CD14-positive monocyte (primary cell): ENCODE measurements around the gene CXCL3. TPM values are rescaled to one million over a fixed set of nuclear protein-coding genes. Genes with fewer than 3 reads are reported as not detected.

Source experiments
- DNase-seq, 3 donors: peaks; one replicate each; pipeline ENCODE4 v3.0.0-alpha.2; 2011 to 2022
- H2AFZ ChIP-seq: 2 replicates; pipeline ENCODE4 v1.6.0; 2012; ENCODE audit warnings: mild to moderate bottlenecking, low read depth, low read length, inconsistent platforms; ENCODE audit not compliant: insufficient read depth, poor library complexity, severe bottlenecking
- H3K27ac ChIP-seq, 2 donors: 1 replicate in 1 of 2; 2 replicates in 1 of 2; pipeline ENCODE4 v1.5.1; 2012 to 2013; ENCODE audit warnings: low read length in 2 of 2, control low read depth in 1 of 2, inconsistent platforms in 1 of 2, low read depth in 1 of 2, mild to moderate bottlenecking in 1 of 2
- H3K27me3 ChIP-seq, 2 donors: one replicate each; pipeline versions ENCODE4 v1.6.0 to v1.6.1; 2011 to 2013; ENCODE audit warnings: low read length in 2 of 2; ENCODE audit not compliant: control insufficient read depth in 2 of 2, insufficient read depth in 2 of 2
- H3K36me3 ChIP-seq, 2 donors: replicated peaks in 1 of 2; 1 replicate in 1 of 2; 2 replicates in 1 of 2; pipeline versions ENCODE4 v1.5.1 to v1.6.1; 2012 to 2013; ENCODE audit warnings: low read length in 2 of 2, control low read depth in 1 of 2, inconsistent platforms in 1 of 2, mild to moderate bottlenecking in 1 of 2; ENCODE audit not compliant: insufficient read depth in 2 of 2, control insufficient read depth in 1 of 2
- H3K4me1 ChIP-seq, 2 donors: 1 replicate in 1 of 2; 2 replicates in 1 of 2; pipeline versions ENCODE4 v1.5.1 to v1.6.1; 2012 to 2013; ENCODE audit warnings: low read length in 2 of 2, control low read depth in 1 of 2, inconsistent platforms in 1 of 2, mild to moderate bottlenecking in 1 of 2, moderate library complexity in 1 of 2; ENCODE audit not compliant: insufficient read depth in 2 of 2, control insufficient read depth in 1 of 2
- H3K4me2 ChIP-seq: replicated peaks from 2 replicates; pipeline ENCODE3; 2012; ENCODE audit warnings: low read length, moderate library complexity, mild to moderate bottlenecking; ENCODE audit not compliant: poor library complexity, severe bottlenecking; ENCODE audit errors: extremely low read depth
- H3K4me3 ChIP-seq, 3 experiments: fragments of 200-600 bp in 1 of 3; sonication (generic) in 1 of 3; replicated peaks in 1 of 3; 1 replicate in 2 of 3; 2 replicates in 1 of 3; pipeline ENCODE4 v1.5.1; 2011 to 2013; ENCODE audit warnings: low read length in 3 of 3, mild to moderate bottlenecking in 3 of 3, control low read depth in 2 of 3, low read depth in 2 of 3, inconsistent platforms in 1 of 3, moderate library complexity in 1 of 3
- H3K79me2 ChIP-seq: 2 replicates; pipeline ENCODE4 v1.6.0; 2012; ENCODE audit warnings: mild to moderate bottlenecking, control low read depth, inconsistent platforms, low read length, moderate library complexity; ENCODE audit not compliant: insufficient read depth
- H3K9ac ChIP-seq: 2 replicates; pipeline ENCODE4 v1.6.0; 2017; ENCODE audit warnings: low read length, mild to moderate bottlenecking; ENCODE audit not compliant: insufficient read depth, poor library complexity, severe bottlenecking
- H3K9me3 ChIP-seq, 2 donors: replicated peaks in 1 of 2; 1 replicate in 1 of 2; 2 replicates in 1 of 2; pipeline versions ENCODE4 v1.5.1 to v1.6.1; 2012 to 2013; ENCODE audit warnings: low read length in 2 of 2, control low read depth in 1 of 2; ENCODE audit not compliant: control insufficient read depth in 1 of 2, insufficient read depth in 1 of 2
- H4K20me1 ChIP-seq: 2 replicates; pipeline ENCODE4 v1.6.0; 2012; ENCODE audit warnings: mild to moderate bottlenecking, low read length, control low read depth, moderate library complexity; ENCODE audit not compliant: insufficient read depth
- H3K27ac Mint-ChIP-seq, 7 donors: one replicate each; pipeline ENCODE4 v1.8.0; 2020; ENCODE audit warnings: mild to moderate bottlenecking in 7 of 7, mixed read lengths in 7 of 7, moderate library complexity in 6 of 7, inconsistent platforms in 2 of 7
- H3K27me3 Mint-ChIP-seq, 3 donors: one replicate each; pipeline ENCODE4 v1.8.0; 2021 to 2022; ENCODE audit warnings: low read depth in 3 of 3, mild to moderate bottlenecking in 3 of 3, mixed read lengths in 3 of 3, moderate library complexity in 3 of 3, inconsistent platforms in 1 of 3
- H3K36me3 Mint-ChIP-seq, 2 donors: one replicate each; pipeline ENCODE4 v1.8.0; 2020; ENCODE audit warnings: mixed read lengths in 2 of 2, inconsistent platforms in 1 of 2, mild to moderate bottlenecking in 1 of 2
- H3K4me1 Mint-ChIP-seq: one replicate; pipeline ENCODE4 v1.8.0; 2020; ENCODE audit warnings: mild to moderate bottlenecking, mixed read lengths
- H3K4me3 Mint-ChIP-seq, 2 donors: one replicate each; pipeline ENCODE4 v1.8.0; 2020; ENCODE audit warnings: mild to moderate bottlenecking in 2 of 2, mixed read lengths in 2 of 2, moderate library complexity in 1 of 2
- H3K9me3 Mint-ChIP-seq, 7 donors: one replicate each; pipeline ENCODE4 v1.8.0; 2020 to 2022; ENCODE audit warnings: mixed read lengths in 7 of 7, mild to moderate bottlenecking in 6 of 7, moderate library complexity in 6 of 7, inconsistent platforms in 2 of 7
- intact Hi-C, 2 donors: fragments of 100-400 bp; cut with micrococcal nuclease; formaldehyde crosslinking; loops; one replicate each; pipeline versions ENCODE4 v1.15.0 to v1.15.1; 2023
- polyA plus RNA-seq, 3 donors: library from polyadenylated mRNA; depleted of rRNA in 1 of 3; unstranded in 2 of 3; stranded (reverse) in 1 of 3; fragments of 300-500 nt in 2 of 3; fragments of >200 nt in 1 of 3; fragmentation: Illumina TruSeq in 2 of 3; gene quantifications; 1 replicate in 2 of 3; 2 replicates in 1 of 3; pipeline ENCODE4 v1.2.3, GENCODE V29; 2012 to 2021
- TF ChIP-seq, protein P1 (sequence below): fragments of 200-600 bp; IDR thresholded peaks from one replicate; pipeline ENCODE4 v1.8.0; 2022; ENCODE audit warnings: antibody characterized with exemption, mild to moderate bottlenecking

The CXCL3 gene
- polyA plus RNA-seq, 3 donors, result 2.5 to 4.4 (median 3.7) TPM

DNA sequence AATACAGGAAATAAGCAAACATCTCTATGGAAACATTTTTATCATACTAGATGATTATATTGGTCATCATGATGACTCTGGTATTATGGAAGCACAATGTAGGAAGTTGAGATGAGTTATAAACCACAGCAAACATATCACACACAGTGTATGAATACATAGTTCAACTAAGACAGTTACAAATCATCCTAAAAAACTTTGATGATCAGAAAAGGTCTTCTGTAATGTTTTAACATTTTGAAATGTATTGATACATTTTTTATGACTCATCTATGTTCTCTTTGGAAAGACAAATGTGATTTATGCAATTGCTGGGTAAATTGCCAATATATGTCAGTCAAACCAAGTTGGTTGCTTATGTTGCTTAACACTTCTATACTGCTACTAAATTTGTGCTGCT, 4.8 kb downstream of the CXCL3 start:
- no peak overlapping the region for H3K9ac ChIP-seq
- peaks cover 7 to 12% of the 10 kb centered on the region in 2 donors for H3K4me1 ChIP-seq
- no peak overlapping the region for H3K27ac ChIP-seq
- H3K79me2 ChIP-seq, result no peaks in the 10 kb centered on the region
- H4K20me1 ChIP-seq, result no peaks in the 10 kb centered on the region
- Mint-ChIP-seq H3K27ac (peak overlapping the region in 4 of 7 donors; percentile 69 to 90 (median 76)), H3K9me3 (peaks cover 0 to 2% (median 0%) of the 10 kb centered on the region in 7 donors), H3K36me3 (peaks cover 0 to 6% of the 10 kb centered on the region in 2 donors), H3K4me3 (no peak overlapping the region), H3K4me1 (peaks cover 13% of the 10 kb centered on the region), H3K27me3 (peaks cover 5 to 18% (median 16%) of the 10 kb centered on the region in 3 donors)
- H2AFZ ChIP-seq, result no peak overlapping the region
- no peak overlapping the region for H3K4me2 ChIP-seq
- H3K27me3 ChIP-seq, result peaks cover 8 to 9% of the 10 kb centered on the region in 2 donors
- TF ChIP-seq, protein P1, sequence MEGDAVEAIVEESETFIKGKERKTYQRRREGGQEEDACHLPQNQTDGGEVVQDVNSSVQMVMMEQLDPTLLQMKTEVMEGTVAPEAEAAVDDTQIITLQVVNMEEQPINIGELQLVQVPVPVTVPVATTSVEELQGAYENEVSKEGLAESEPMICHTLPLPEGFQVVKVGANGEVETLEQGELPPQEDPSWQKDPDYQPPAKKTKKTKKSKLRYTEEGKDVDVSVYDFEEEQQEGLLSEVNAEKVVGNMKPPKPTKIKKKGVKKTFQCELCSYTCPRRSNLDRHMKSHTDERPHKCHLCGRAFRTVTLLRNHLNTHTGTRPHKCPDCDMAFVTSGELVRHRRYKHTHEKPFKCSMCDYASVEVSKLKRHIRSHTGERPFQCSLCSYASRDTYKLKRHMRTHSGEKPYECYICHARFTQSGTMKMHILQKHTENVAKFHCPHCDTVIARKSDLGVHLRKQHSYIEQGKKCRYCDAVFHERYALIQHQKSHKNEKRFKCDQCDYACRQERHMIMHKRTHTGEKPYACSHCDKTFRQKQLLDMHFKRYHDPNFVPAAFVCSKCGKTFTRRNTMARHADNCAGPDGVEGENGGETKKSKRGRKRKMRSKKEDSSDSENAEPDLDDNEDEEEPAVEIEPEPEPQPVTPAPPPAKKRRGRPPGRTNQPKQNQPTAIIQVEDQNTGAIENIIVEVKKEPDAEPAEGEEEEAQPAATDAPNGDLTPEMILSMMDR, result no peak
- H3K9me3 ChIP-seq, result no peaks in the 10 kb centered on the region
- H3K36me3 ChIP-seq, result no peaks in the 10 kb centered on the region
- peak; percentile 34 to 83 (median 59) for DNase-seq
- intact Hi-C loops, result loop anchor here in 1 of 2 donors (10.0 kb wide), 1 partner anchor 369 kb away; no protein-coding TSS in a partner anchor
- H3K4me3 ChIP-seq, result no peak overlapping the region

DNA sequence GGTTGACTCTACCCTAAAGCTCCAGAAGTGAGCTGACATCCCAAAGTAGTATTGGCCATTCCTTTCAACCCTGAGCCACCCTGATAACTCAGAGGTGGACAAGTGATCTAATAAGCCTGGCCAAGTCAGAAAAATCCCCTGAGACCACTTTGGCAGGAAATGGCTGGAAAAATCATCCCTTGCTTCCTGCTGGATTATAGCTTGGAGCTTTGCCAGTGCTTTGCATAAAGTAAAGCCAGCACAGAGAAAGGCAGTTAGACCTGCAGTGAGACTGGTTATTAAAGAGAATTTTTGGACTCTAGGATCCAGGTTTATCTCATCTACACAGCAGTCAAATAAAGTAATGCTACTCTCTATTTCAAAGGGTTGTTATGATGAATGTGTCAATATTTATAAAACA, 6.4 kb downstream of the CXCL3 start:
- Histone ChIP-seq H3K4me2 (no peak overlapping the region), H3K9ac (no peak overlapping the region), H3K27me3 (peaks cover 0 to 1% of the 10 kb centered on the region in 2 donors), H3K36me3 (no peaks in the 10 kb centered on the region), H3K27ac (no peak overlapping the region), H3K9me3 (no peaks in the 10 kb centered on the region), H4K20me1 (no peaks in the 10 kb centered on the region), H2AFZ (no peak overlapping the region), H3K4me1 (no peaks in the 10 kb centered on the region), H3K4me3 (no peak overlapping the region), H3K79me2 (no peaks in the 10 kb centered on the region)
- intact Hi-C loops, result loop anchor here in 1 of 2 donors (10.0 kb wide), 1 partner anchor 367 kb away; no protein-coding TSS in a partner anchor
- H3K9me3 Mint-ChIP-seq, result peaks cover 0 to 3% (median 0%) of the 10 kb centered on the region in 7 donors
- TF ChIP-seq, protein P1, result no peak
- no peak for DNase-seq
- peaks cover 0 to 3% (median 1%) of the 10 kb centered on the region in 3 donors for H3K27me3 Mint-ChIP-seq
- no peak overlapping the region for H3K4me3 Mint-ChIP-seq
- peaks cover 3% of the 10 kb centered on the region for H3K4me1 Mint-ChIP-seq
- H3K36me3 Mint-ChIP-seq, result no peaks in the 10 kb centered on the region
- no peak overlapping the region for H3K27ac Mint-ChIP-seq
